Occipital lobe (tissue), 2 donors: Measurements from ENCODE around the gene ADORA2A. TPM values are rescaled to one million over a fixed set of nuclear protein-coding genes. Genes with fewer than 3 reads are reported as not detected.

Source experiments
- DNase-seq: peaks from one replicate; lab custom pipeline; 2025; lab: John Stamatoyannopoulos, UW
- total RNA-seq: library from RNA; depleted of rRNA; stranded (reverse); fragments of >200 nt; gene quantifications from one replicate; pipeline ENCODE4 v1.2.3, GENCODE V29; 2014

The ADORA2A gene
- total RNA-seq, 1 donor from 2014 or later = 8.0 TPM

- no peak for DNase-seq
Observed at GRCh38 chr22:24431309-24432034, 4.1 kb downstream of the ADORA2A start.

- DNase-seq = no peak
Observed at GRCh38 chr22:24432059-24432853, 4.9 kb downstream of the ADORA2A start.

- no peak for DNase-seq
Observed at GRCh38 chr22:24433001-24433827, 5.8 kb downstream of the ADORA2A start.

- DNase-seq = no peak
Observed at GRCh38 chr22:24433828-24434470, 6.5 kb downstream of the ADORA2A start.

GRCh38 chr22:24434471-24435322 is 7.3 kb downstream of the ADORA2A start:
- no peak for DNase-seq

GRCh38 chr22:24435323-24435645 is 7.9 kb downstream of the ADORA2A start:
- DNase-seq = no peak

GRCh38 chr22:24435861-24436371 is 8.5 kb downstream of the ADORA2A start:
- DNase-seq = no peak

GRCh38 chr22:24436553-24436952 is 9.2 kb downstream of the ADORA2A start:
- DNase-seq = no peak

GRCh38 chr22:24437091-24437490 is 9.7 kb downstream of the ADORA2A start:
- no peak for DNase-seq

- DNase-seq = no peak
Observed at GRCh38 chr22:24437741-24438328, 10.4 kb downstream of the ADORA2A start.

- DNase-seq = no peak
Observed at GRCh38 chr22:24440270-24440717, 12.9 kb downstream of the ADORA2A start.

- DNase-seq = no peak
Observed at GRCh38 chr22:24440718-24441405, 13.5 kb downstream of the ADORA2A start.

GRCh38 chr22:24441406-24442351 is 14.3 kb downstream of the ADORA2A start:
- DNase-seq = no peak

- DNase-seq = no peak
Observed at GRCh38 chr22:24442352-24442744, 14.9 kb downstream of the ADORA2A start.

- no peak for DNase-seq
Observed at GRCh38 chr22:24443668-24444067, 16.3 kb downstream of the ADORA2A start.

GRCh38 chr22:24444251-24444650 is 16.9 kb downstream of the ADORA2A start:
- DNase-seq = no peak

- DNase-seq = no peak
Observed at GRCh38 chr22:24444729-24445466, 17.5 kb downstream of the ADORA2A start.
